Activated T-helper 1 cell treated with Interleukin-2 at 50 U/mL for 16 hours (primary cell): ENCODE results near the gene GYS1.
"Not testable (repeated sequence)": the region's sequence is repeated elsewhere in the genome, so short reads cannot be mapped to it uniquely, and the experiment has no call there.

Experiments
- DNase-seq: peaks from one replicate; pipeline ENCODE4 v3.0.0-alpha.2; 2020; ENCODE audit warnings: low read depth

GYS1 gene

GRCh38 chr19:48938256-48938655, 54.9 kb downstream of the GYS1 start:
- DNase-seq, result no peak

GRCh38 chr19:48935864-48936263, 57.2 kb downstream of the GYS1 start:
- no peak for DNase-seq

DNA sequence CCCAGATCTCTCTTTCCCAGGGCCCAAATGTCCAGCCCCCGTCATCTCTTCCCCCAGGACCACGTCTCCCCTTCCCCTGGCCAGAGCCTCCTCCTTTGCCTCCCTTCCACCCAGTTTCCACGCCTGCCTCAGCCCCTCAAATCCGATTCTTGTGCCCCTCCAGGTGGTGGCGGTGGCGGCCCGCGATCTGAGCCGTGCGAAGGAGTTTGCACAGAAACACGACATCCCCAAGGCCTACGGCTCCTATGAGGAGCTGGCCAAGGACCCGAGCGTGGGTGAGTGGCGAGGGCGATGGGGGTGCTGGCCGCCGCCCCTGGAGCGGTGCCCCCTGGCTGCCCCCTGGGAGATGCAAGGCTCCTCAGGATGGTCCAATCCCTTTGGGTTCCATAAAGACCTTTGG, 58.3 kb downstream of the GYS1 start:
- DNase-seq, result no peak

GRCh38 chr19:48933382-48933932, 59.7 kb downstream of the GYS1 start, which contains the start of gene DHDH:
Gene DHDH (plus strand): TSS chr19:48933699. CDS start chr19:48933722, 23 bp downstream.
- DNase-seq, result peak; percentile 81

GRCh38 chr19:48928164-48929025, 64.7 kb downstream of the GYS1 start:
- DNase-seq, result no peak

GRCh38 chr19:48927692-48928091, 65.4 kb downstream of the GYS1 start:
- DNase-seq, result not testable (repeated sequence)

GRCh38 chr19:48926909-48927308, 66.2 kb downstream of the GYS1 start:
- DNase-seq, result no peak

DNA sequence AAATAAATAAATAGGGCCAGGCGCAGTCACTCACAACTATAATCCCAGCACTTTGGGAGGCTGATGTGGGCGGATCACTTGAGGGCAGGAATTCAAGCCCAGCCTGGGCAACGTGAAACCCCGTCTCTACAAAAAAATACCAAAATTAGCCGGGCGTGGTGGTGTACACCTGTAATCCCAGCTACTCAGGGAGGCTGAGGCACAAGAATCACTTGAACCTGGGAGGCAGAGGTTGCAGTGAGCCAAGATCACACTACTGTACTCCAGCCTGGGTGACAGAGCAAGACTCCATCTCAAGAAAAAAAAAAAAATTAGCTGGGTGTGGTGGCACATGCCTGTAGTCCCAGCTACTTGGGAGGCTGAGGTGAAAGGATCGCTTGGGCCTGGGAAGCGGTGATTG, 67.2 kb downstream of the GYS1 start:
- not testable (repeated sequence) for DNase-seq

DNA sequence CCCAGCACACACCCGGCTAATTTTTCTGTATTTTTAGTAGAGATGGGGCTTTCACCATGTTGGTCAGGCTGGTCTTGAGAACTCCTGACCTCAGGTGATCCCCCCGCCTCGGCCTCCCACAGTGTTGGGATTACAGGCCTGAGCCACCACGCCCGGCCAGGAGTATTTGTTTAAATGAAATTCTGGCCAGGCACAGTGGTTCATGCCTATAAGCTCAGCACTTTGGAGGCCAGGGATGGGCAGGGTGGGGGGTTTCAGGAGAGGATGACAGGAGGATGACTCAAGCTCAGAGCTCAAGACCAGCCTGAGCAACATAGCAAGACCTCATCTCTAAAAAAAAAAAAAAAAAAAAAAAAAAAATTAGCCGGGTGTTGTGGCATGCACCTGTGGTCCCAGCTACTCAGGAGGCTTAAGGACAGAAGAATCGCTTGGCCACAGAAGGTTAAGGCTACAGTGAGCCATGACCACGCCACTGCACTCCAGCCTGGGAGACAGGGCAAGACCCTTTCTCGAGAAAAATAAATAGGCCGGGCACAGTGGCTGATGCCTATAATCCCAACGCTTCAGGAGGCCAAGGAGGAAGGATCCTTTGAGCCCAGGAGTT, 67.8 kb downstream of the GYS1 start:
- no peak for DNase-seq

DNA sequence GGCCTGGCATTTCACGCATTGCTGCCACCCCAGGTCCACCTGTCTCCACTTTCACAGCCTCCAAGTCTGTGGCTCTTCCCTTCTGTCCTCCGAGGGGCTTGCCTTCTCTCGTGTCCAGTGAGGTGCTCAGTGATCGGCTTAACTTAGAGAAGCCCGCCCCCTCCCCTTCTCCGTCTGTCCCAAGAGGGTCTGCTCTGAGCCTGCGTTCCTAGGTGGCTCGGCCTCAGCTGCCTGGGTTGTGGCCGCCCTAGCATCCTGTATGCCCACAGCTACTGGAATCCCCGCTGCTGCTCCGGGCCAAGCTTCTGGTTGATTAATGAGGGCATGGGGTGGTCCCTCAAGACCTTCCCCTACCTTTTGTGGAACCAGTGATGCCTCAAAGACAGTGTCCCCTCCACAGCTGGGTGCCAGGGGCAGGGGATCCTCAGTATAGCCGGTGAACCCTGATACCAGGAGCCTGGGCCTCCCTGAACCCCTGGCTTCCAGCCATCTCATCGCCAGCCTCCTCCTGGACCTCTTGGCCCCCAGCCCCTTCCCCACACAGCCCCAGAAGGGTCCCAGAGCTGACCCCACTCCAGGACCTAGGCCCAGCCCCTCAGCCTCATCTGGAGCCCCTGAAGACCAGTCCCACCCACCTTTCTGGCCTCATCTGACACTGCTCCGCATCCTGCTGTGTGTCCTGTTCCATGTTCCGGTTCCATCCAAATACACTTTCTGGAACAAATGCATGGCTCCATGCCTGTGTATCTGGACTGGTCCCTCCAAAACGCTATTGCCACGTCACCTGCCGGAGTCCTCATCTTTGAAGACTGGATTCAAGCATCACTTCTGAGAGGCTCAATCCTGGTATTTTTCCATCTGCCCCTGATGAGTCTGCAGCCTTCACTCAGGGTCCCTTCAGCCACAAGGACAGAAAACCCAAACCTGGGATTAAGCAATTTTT, 70.3 kb downstream of the GYS1 start:
- no peak for DNase-seq

DNA sequence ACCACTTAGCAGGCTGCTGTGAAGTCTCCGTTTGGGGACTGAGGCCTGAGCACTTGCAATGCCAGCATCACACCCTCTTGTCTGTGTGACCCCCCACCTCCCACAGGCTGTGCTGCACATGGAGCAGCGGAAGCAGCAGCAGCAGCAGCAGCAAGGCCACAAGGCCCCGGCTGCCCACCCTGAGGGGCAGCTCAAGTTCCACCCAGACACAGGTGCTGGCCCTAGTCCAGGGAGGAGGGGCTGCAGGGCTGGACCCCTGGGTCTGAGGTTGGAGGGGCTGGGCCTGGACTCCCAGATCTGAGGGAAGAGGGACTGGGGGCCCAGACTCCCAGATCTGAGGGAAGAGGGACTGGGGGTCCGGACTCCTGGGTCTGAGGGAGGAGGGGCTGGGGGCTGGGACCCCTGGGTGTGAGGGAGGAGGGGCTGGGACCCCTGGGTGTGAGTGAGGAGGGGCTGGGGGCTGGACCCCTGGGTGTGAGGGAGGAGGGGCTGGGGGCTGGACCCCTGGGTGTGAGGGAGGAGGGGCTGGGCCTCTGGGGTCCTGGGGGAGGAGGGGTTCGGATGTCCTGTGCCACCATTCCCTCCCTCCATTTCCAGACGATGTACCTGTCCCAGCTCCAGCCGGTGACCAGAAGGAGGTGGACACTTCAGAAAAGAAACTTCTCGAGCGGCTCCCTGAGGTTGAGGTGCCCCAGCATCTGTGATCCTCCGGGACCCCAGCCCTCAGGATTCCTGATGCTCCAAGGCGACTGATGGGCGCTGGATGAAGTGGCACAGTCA, 71.2 kb downstream of the GYS1 start:
- no peak for DNase-seq

DNA sequence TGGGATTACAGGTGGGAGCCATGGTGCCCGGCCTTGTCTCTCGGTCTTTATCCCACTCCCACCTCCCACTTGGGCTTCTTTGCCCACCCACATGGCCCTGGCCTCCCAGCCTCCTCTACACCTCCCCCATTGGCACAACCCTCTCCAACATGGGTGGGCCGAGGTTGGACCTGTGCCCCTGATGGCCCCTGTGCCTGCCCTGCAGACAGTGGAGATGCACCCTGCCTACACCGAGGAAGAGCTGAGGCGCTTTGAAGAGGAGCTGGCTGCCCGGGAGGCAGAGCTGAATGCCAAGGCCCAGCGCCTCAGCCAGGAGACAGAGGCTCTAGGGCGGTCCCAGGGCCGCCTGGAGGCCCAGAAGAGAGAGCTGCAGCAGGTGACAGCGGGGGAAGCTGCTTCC, 72.2 kb downstream of the GYS1 start:
- no peak for DNase-seq

DNA sequence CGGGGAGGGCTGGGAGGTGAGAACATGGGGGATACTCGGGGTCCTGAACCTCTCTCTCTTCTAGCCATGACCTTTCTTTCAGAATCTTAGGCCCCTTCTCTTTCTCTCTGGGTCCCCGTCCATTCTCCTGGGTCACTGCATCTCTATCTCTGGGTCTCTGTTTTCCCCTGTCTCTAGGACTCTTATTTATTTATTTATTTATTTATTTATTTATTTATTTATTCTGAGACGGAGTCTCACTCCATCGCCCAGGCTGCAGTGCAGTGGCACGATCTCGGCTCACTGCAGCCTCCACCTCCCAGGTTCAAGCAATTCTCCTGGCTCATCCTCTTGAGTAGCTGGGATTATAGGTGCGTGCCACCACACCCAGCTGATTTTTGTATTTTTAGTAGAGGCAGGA, 73.8 kb downstream of the GYS1 start:
- not testable (repeated sequence) for DNase-seq

DNA sequence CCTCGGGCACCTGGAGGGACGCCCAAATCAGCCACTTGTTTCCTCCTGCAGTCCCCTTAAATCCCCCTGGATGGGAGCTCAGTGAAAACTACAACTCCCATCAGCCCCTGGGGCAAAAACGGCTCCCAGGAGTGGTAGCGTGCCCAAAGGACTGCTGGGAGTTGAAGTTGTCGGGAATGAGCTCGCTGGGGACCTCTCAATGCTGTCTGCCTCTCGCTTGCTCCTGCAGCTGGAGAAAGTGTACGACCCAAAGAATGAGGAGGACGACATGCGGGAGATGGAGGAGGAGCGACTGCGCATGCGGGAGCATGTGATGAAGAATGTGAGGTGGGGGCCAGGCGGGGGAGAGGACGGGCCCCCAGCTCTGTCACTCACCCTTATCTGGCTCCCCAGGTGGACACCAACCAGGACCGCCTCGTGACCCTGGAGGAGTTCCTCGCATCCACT, 74.3 kb downstream of the GYS1 start:
- no peak for DNase-seq
